HEK293 (cell line): ENCODE data around the gene POT1.

Experiments
- BCL11A ChIP-seq: fragments of 450-650 bp; formaldehyde crosslinking; IDR thresholded peaks from 2 replicates; pipeline ENCODE4 v1.5.1; 2016; ENCODE audit warnings: low read depth, missing biosample characterization, missing genetic modification characterization
- CTCF ChIP-seq: fragments of 450-650 bp; formaldehyde crosslinking; IDR thresholded peaks from 2 replicates; pipeline ENCODE4 v1.5.1; 2016; ENCODE audit warnings: missing biosample characterization, missing genetic modification characterization
- GFI1B ChIP-seq: fragments of 450-650 bp; formaldehyde crosslinking; IDR thresholded peaks from 2 replicates; pipeline ENCODE4 v1.5.1; 2016; ENCODE audit warnings: missing biosample characterization, missing genetic modification characterization
- YY1 ChIP-seq: fragments of 450-650 bp; formaldehyde crosslinking; IDR thresholded peaks from 2 replicates; pipeline ENCODE4 v1.5.1; 2018; ENCODE audit warnings: missing biosample characterization, missing genetic modification characterization
- ZBTB20 ChIP-seq: fragments of 450-650 bp; formaldehyde crosslinking; IDR thresholded peaks from 2 replicates; pipeline ENCODE4 v1.5.1; 2016; ENCODE audit warnings: missing biosample characterization, missing genetic modification characterization
- ZFP37 ChIP-seq: fragments of 450-650 bp; formaldehyde crosslinking; IDR thresholded peaks from 2 replicates; pipeline ENCODE4 v1.5.1; 2016; ENCODE audit warnings: missing biosample characterization, missing genetic modification characterization
- ZNF274 ChIP-seq, 2 experiments: fragments of 200-500 bp in 1 of 2; fragments of 450-650 bp in 1 of 2; sonication (Bioruptor generic) in 1 of 2; formaldehyde crosslinking in 1 of 2; IDR thresholded peaks; 2 replicates each; pipeline versions ENCODE4 v1.5.1 to v1.6.1; 2014 to 2016; ENCODE audit warnings: borderline replicate concordance in 1 of 2, inconsistent platforms in 1 of 2, low read length in 1 of 2, missing biosample characterization in 1 of 2, missing genetic modification characterization in 1 of 2
- ZNF362 ChIP-seq: fragments of 450-650 bp; formaldehyde crosslinking; IDR thresholded peaks from 2 replicates; pipeline ENCODE4 v1.5.1; 2016; ENCODE audit warnings: missing biosample characterization, missing genetic modification characterization
- ZNF37A ChIP-seq: fragments of 450-650 bp; IDR thresholded peaks from 2 replicates; pipeline ENCODE4 v1.5.1; 2018; ENCODE audit warnings: missing biosample characterization, missing genetic modification characterization
- ZNF629 ChIP-seq: fragments of 450-650 bp; formaldehyde crosslinking; IDR thresholded peaks from 2 replicates; pipeline ENCODE4 v1.5.1; 2017; ENCODE audit warnings: missing biosample characterization, missing genetic modification characterization
- ZNF707 ChIP-seq: fragments of 450-650 bp; formaldehyde crosslinking; IDR thresholded peaks from 2 replicates; pipeline ENCODE4 v1.5.1; 2016; ENCODE audit warnings: missing biosample characterization, missing genetic modification characterization
- ZSCAN16 ChIP-seq: fragments of 450-650 bp; formaldehyde crosslinking; IDR thresholded peaks from 2 replicates; pipeline ENCODE4 v1.5.1; 2016; ENCODE audit warnings: missing biosample characterization, missing genetic modification characterization

- TF ChIP-seq ZSCAN16 (tag by site-specific recombination): no peak
- no peak for TF ChIP-seq YY1 (tag by site-specific recombination)
- no peak for TF ChIP-seq ZBTB20 (tag by site-specific recombination)
- no peak for TF ChIP-seq ZNF37A
- no peak for TF ChIP-seq CTCF
- TF ChIP-seq GFI1B: no peak
- no peak for TF ChIP-seq ZNF629 (tag by site-specific recombination)
- no peak for TF ChIP-seq ZFP37
- no peak for TF ChIP-seq ZNF274 (IDR thresholded peaks at IDR 0.05; ENCODE audit: low read length)
- no peak for TF ChIP-seq ZNF274 (tag by site-specific recombination; IDR thresholded peaks at IDR 0.05; ENCODE audit: borderline replicate concordance)
- no peak for TF ChIP-seq BCL11A (tag by site-specific recombination)
- no peak for TF ChIP-seq ZNF707 (tag by site-specific recombination)
- TF ChIP-seq ZNF362 (tag by site-specific recombination): no peak
These were observed 49.9 kb downstream of the POT1 start for GRCh38 chr7:124879771-124880170.
